NCI-H2029 treated with DMSO at 0.1 percent for 48 hours (cell line): ENCODE results near the gene POLRMT.
A peak's percentile ranks its signal among the peaks of the same experiment; 100 is the strongest.

Source experiments
- DNase-seq: peaks from one replicate; lab custom pipeline; 2025; lab: John Stamatoyannopoulos, UW

POLRMT gene

GRCh38 chr19:662962-663681 lies 29.8 kb upstream of the POLRMT start, which contains the start of gene RNF126:
RNF126 (minus strand) TSS chr19:663214; CDS start chr19:663121, 93 bp downstream.
- peak; percentile 54 for DNase-seq

- DNase-seq = no peak
Measured at GRCh38 chr19:662207-662961, 29.0 kb upstream of the POLRMT start.

- DNase-seq = no peak
Measured at GRCh38 chr19:661427-662196, 28.3 kb upstream of the POLRMT start.

GRCh38 chr19:660793-661426 lies 27.6 kb upstream of the POLRMT start:
- DNase-seq = no peak

- DNase-seq = no peak
Measured at GRCh38 chr19:658916-659839, 25.8 kb upstream of the POLRMT start.

GRCh38 chr19:658059-658839 lies 24.9 kb upstream of the POLRMT start:
- no peak for DNase-seq

GRCh38 chr19:657611-658010 lies 24.3 kb upstream of the POLRMT start:
- DNase-seq = no peak

GRCh38 chr19:656751-657559 lies 23.6 kb upstream of the POLRMT start:
- DNase-seq = no peak

- no peak for DNase-seq
Measured at GRCh38 chr19:655691-656090, 22.4 kb upstream of the POLRMT start.

- no peak for DNase-seq
Measured at GRCh38 chr19:653425-653824, 20.1 kb upstream of the POLRMT start.

GRCh38 chr19:652467-653389 lies 19.4 kb upstream of the POLRMT start:
- DNase-seq = no peak

GRCh38 chr19:651991-652390 lies 18.7 kb upstream of the POLRMT start:
- no peak for DNase-seq

GRCh38 chr19:651114-651818 lies 17.9 kb upstream of the POLRMT start:
- no peak for DNase-seq

GRCh38 chr19:650121-650520 lies 16.8 kb upstream of the POLRMT start:
- DNase-seq = no peak

- DNase-seq = no peak
Measured at GRCh38 chr19:648904-649801, 15.8 kb upstream of the POLRMT start.

GRCh38 chr19:648305-648704 lies 15.0 kb upstream of the POLRMT start:
- no peak for DNase-seq
